ENCODE measurements around the gene USP25.

The USP25 gene

GRCh38 chr21:15729674-15730483, at the start of gene USP25:
Gene USP25, plus strand, starts transcription at chr21:15729982. Its CDS starts 412 bp downstream, at chr21:15730394.
- peak; percentile 78 for DNase-seq (ENCODE audit: low read depth)

- DNase-seq (ENCODE audit: low read depth), result peak; percentile 76
Observed at GRCh38 chr21:15682186-15682895, 47.4 kb upstream of the USP25 start.

GRCh38 chr21:15682977-15683376, 46.8 kb upstream of the USP25 start:
- peak; percentile 80 for DNase-seq (ENCODE audit: low read depth)

- no peak for DNase-seq (ENCODE audit: low read depth)
Observed at GRCh38 chr21:15686506-15686905, 43.3 kb upstream of the USP25 start.

GRCh38 chr21:15687208-15687607, 42.6 kb upstream of the USP25 start:
- DNase-seq (ENCODE audit: low read depth), result peak; percentile 89

- DNase-seq (ENCODE audit: low read depth), result peak; percentile 42
Observed at GRCh38 chr21:15688016-15688415, 41.8 kb upstream of the USP25 start.

- DNase-seq (ENCODE audit: low read depth), result peak; percentile 63
Observed at GRCh38 chr21:15688809-15689208, 41.0 kb upstream of the USP25 start.

- no peak for DNase-seq (ENCODE audit: low read depth)
Observed at GRCh38 chr21:15692711-15693110, 37.1 kb upstream of the USP25 start.

GRCh38 chr21:15695241-15695640, 34.5 kb upstream of the USP25 start:
- DNase-seq (ENCODE audit: low read depth), result no peak

GRCh38 chr21:15701830-15702229, 28.0 kb upstream of the USP25 start:
- no peak for DNase-seq (ENCODE audit: low read depth)

GRCh38 chr21:15703932-15704331, 25.9 kb upstream of the USP25 start:
- DNase-seq (ENCODE audit: low read depth), result no peak

GRCh38 chr21:15706696-15707095, 23.1 kb upstream of the USP25 start:
- peak; percentile 88 for DNase-seq (ENCODE audit: low read depth)

- peak; percentile 12 for DNase-seq (ENCODE audit: low read depth)
Observed at GRCh38 chr21:15713412-15713811, 16.4 kb upstream of the USP25 start.

GRCh38 chr21:15718711-15719110, 11.1 kb upstream of the USP25 start:
- DNase-seq (ENCODE audit: low read depth), result no peak

GRCh38 chr21:15719976-15720375, 9.8 kb upstream of the USP25 start:
- no peak for DNase-seq (ENCODE audit: low read depth)

GRCh38 chr21:15722591-15723324, 7.0 kb upstream of the USP25 start:
- no peak for DNase-seq (ENCODE audit: low read depth)

- no peak for DNase-seq (ENCODE audit: low read depth)
Observed at GRCh38 chr21:15725949-15726348, 3.8 kb upstream of the USP25 start.

GRCh38 chr21:15728046-15728445, 1.7 kb upstream of the USP25 start:
- no peak for DNase-seq (ENCODE audit: low read depth)

- DNase-seq (ENCODE audit: low read depth), result no peak
Observed at GRCh38 chr21:15729346-15729673, 472 bp upstream of the USP25 start.

GRCh38 chr21:15730484-15731242, 881 bp downstream of the USP25 start:
- no peak for DNase-seq (ENCODE audit: low read depth)

GRCh38 chr21:15731243-15731613, 1.4 kb downstream of the USP25 start:
- peak; percentile 70 for DNase-seq (ENCODE audit: low read depth)

Data from ELR (cell line).